Fibroblast of lung (primary cell): ENCODE results near the gene FSIP1.

Experiments
- CTCF ChIP-seq, 2 donors: IDR thresholded peaks in 1 of 2; conservative IDR thresholded peaks in 1 of 2; 1 replicate in 1 of 2; 2 replicates in 1 of 2; pipeline ENCODE4 v1.5.1; 2011 to 2012; ENCODE audit warnings: low read length in 2 of 2, control low read depth in 1 of 2, inconsistent platforms in 1 of 2, low read depth in 1 of 2, mild to moderate bottlenecking in 1 of 2
- EZH2 ChIP-seq: IDR thresholded peaks from 2 replicates; pipeline ENCODE4 v1.5.1; 2012; ENCODE audit warnings: low read length, control low read depth, mild to moderate bottlenecking; ENCODE audit errors: missing control alignments

- TF ChIP-seq CTCF (conservative IDR thresholded peaks at IDR 0.05 in 1 of 2, IDR thresholded peaks at IDR 0.05 in 1 of 2; ENCODE audit: low read depth in 1 of 2, low read length in 2 of 2) (no peak), EZH2 (no peak)
Measured at GRCh38 chr15:39596358-39597051, 186.1 kb downstream of the FSIP1 start.
